Measurements from ENCODE around the gene KNL1.

DNA sequence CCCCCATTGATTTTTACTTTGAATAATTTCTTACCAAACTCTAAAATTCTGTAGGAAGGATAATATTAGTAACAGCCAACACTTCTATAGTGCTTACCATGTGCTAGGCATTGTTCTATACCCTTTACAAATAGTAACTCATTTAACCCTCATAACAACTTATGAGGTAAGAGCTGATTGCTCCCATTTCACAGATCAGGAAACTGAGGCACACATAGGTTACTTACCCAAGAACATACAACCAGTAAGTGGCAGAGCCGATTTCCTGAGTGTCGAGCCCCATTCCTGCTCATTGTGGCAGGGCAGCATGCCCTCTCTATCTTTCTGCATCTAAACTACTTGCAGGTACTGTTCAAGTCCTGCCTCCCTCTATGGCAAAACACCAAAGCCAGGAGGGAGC is 38.2 kb upstream of the KNL1 start:
- TF ChIP-seq CTCF (IDR thresholded peaks at IDR 0.05; ENCODE audit: insufficient read depth, low read length, poor library complexity, severe bottlenecking) (no peak), EZH2phosphoT487 (conservative IDR thresholded peaks at IDR 0.05; ENCODE audit: low read length) (no peak)

Data from SU-DHL-6 (cell line).